Natural killer cell (primary cell): ENCODE measurements around the gene POLR2C. TPM values are rescaled to one million over a fixed set of nuclear protein-coding genes. Genes with fewer than 3 reads are reported as not detected.
"Not testable (repeated sequence)": the region's sequence is repeated elsewhere in the genome, so short reads cannot be mapped to it uniquely, and the experiment has no call there.

Experiments used
- ATAC-seq, 3 donors: fragments of 150-1000 bp in 2 of 3; fragments of 200-7000 bp in 1 of 3; cut with Tn5 transposase; 1 replicate in 1 of 3; 2 replicates in 2 of 3; pipeline ENCODE4 v1.10.0; 2021; ENCODE audit warnings: mild to moderate bottlenecking in 2 of 3, moderate library complexity in 2 of 3
- DNase-seq, 2 donors: peaks; one replicate each; pipeline versions ENCODE4 v3.0.0 to v3.0.0-alpha.2; 2013 to 2021; ENCODE audit warnings: mixed read lengths in 1 of 2
- H3K27ac ChIP-seq: one replicate; pipeline ENCODE4 v1.5.1; 2013; ENCODE audit warnings: mild to moderate bottlenecking, low read length
- H3K27me3 ChIP-seq: one replicate; pipeline ENCODE4 v1.6.1; 2013; ENCODE audit warnings: low read length; ENCODE audit not compliant: control insufficient read depth, insufficient read depth
- H3K36me3 ChIP-seq: one replicate; pipeline ENCODE4 v1.6.1; 2013; ENCODE audit warnings: low read length; ENCODE audit not compliant: control insufficient read depth, insufficient read depth
- H3K4me1 ChIP-seq: one replicate; pipeline ENCODE4 v1.6.1; 2013; ENCODE audit warnings: low read length; ENCODE audit not compliant: control insufficient read depth, insufficient read depth
- H3K4me3 ChIP-seq: one replicate; pipeline ENCODE4 v1.5.1; 2013; ENCODE audit warnings: low read length
- H3K9me3 ChIP-seq: one replicate; pipeline ENCODE4 v1.6.1; 2013; ENCODE audit warnings: low read length; ENCODE audit not compliant: control insufficient read depth, insufficient read depth
- H3K27ac Mint-ChIP-seq, 2 donors: one replicate each; pipeline ENCODE4 v1.8.0; 2022; ENCODE audit warnings: mild to moderate bottlenecking in 2 of 2, mixed read lengths in 2 of 2, moderate library complexity in 1 of 2
- H3K27me3 Mint-ChIP-seq, 2 donors: one replicate each; pipeline ENCODE4 v1.8.0; 2022; ENCODE audit warnings: low read depth in 2 of 2, mixed read lengths in 2 of 2
- H3K36me3 Mint-ChIP-seq: one replicate; pipeline ENCODE4 v1.8.0; 2022; ENCODE audit warnings: mixed read lengths
- H3K4me1 Mint-ChIP-seq, 2 donors: one replicate each; pipeline ENCODE4 v1.8.0; 2022; ENCODE audit warnings: mixed read lengths in 2 of 2
- H3K4me3 Mint-ChIP-seq: one replicate; pipeline ENCODE4 v1.8.0; 2022; ENCODE audit warnings: mild to moderate bottlenecking, moderate library complexity, mixed read lengths
- H3K9me3 Mint-ChIP-seq, 2 donors: one replicate each; pipeline ENCODE4 v1.8.0; 2022; ENCODE audit warnings: mixed read lengths in 2 of 2
- CTCF ChIP-seq: fragments of 200-600 bp; IDR thresholded peaks from one replicate; pipeline ENCODE4 v1.8.0; 2022; ENCODE audit warnings: antibody characterized with exemption
- WGBS: methylation state at CpG from one replicate; pipeline ENCODE4 v1.1.7; 2013; ENCODE audit warnings: missing lambda C conversion rate; ENCODE audit not compliant: insufficient coverage; 5-methylcytosine and 5-hydroxymethylcytosine counted together
- intact Hi-C: fragments of 100-400 bp; cut with micrococcal nuclease; formaldehyde crosslinking; loops from one replicate; pipeline ENCODE4 v1.14.2; 2022
- total RNA-seq, 4 donors: library from RNA; stranded (reverse); fragments of 120-200 nt in 1 of 4; gene quantifications; one replicate each; pipeline versions ENCODE4 v1.2.3 to v1.2.4, GENCODE V29; 2013 to 2022

Gene POLR2C
- total RNA-seq, 3 donors from 2014 or later (not counting 1 experiment from before 2014, with no cell fraction given): 55.4 to 71.2 (median 66.7) TPM

GRCh38 chr16:57434003-57434402 is 28.5 kb upstream of the POLR2C start:
- Mint-ChIP-seq H3K4me1 (no peaks in the 10 kb centered on the region), H3K27ac (no peak overlapping the region), H3K27me3 (no peaks in the 10 kb centered on the region), H3K9me3 (no peaks in the 10 kb centered on the region), H3K4me3 (no peak overlapping the region), H3K36me3 (peaks cover 20% of the 10 kb centered on the region)
- DNase-seq (peak in 1 of 2 donors; percentile 55), ATAC-seq (no peak)
- H3K27ac ChIP-seq: no peak overlapping the region
- TF ChIP-seq CTCF: no peak
- H3K4me1 ChIP-seq: no peaks in the 10 kb centered on the region
- peaks cover under 1% of the 10 kb centered on the region for H3K9me3 ChIP-seq
- no peak overlapping the region for H3K4me3 ChIP-seq
- no peaks in the 10 kb centered on the region for H3K27me3 ChIP-seq
- WGBS: 84% methylated on average over 2 of the region's 2 CpGs
- peaks cover 77% of the 10 kb centered on the region for H3K36me3 ChIP-seq
- intact Hi-C loops: no loop called here

GRCh38 chr16:57435838-57436237 is 26.6 kb upstream of the POLR2C start:
- DNase-seq (no peak), ATAC-seq (no peak)
- Mint-ChIP-seq H3K27ac (no peak overlapping the region), H3K36me3 (peaks cover 31% of the 10 kb centered on the region), H3K4me1 (no peaks in the 10 kb centered on the region), H3K9me3 (peaks cover 0 to 6% of the 10 kb centered on the region in 2 donors), H3K4me3 (no peak overlapping the region), H3K27me3 (no peaks in the 10 kb centered on the region)
- intact Hi-C loops: no loop called here
- no peaks in the 10 kb centered on the region for H3K27me3 ChIP-seq
- peaks cover 17% of the 10 kb centered on the region for H3K9me3 ChIP-seq
- 100% methylated on average over 1 of the region's 1 CpG for WGBS
- no peak overlapping the region for H3K4me3 ChIP-seq
- no peaks in the 10 kb centered on the region for H3K4me1 ChIP-seq
- no peak for TF ChIP-seq CTCF
- no peak overlapping the region for H3K27ac ChIP-seq
- H3K36me3 ChIP-seq: peaks cover 69% of the 10 kb centered on the region

- peaks cover 29% of the 10 kb centered on the region for H3K36me3 ChIP-seq
- intact Hi-C loops: not testable (repeated sequence)
Observed at GRCh38 chr16:57439947-57440346, 22.5 kb upstream of the POLR2C start.

GRCh38 chr16:57440551-57440950 is 21.9 kb upstream of the POLR2C start:
- H3K4me3 ChIP-seq, H3K27me3 ChIP-seq, H3K4me1 ChIP-seq, H3K27me3 Mint-ChIP-seq, ATAC-seq, H3K27ac ChIP-seq, H3K9me3 Mint-ChIP-seq, DNase-seq, H3K4me3 Mint-ChIP-seq, H3K27ac Mint-ChIP-seq, H3K4me1 Mint-ChIP-seq, intact Hi-C loops: not testable (repeated sequence)
- H3K36me3 Mint-ChIP-seq: peaks cover 35% of the 10 kb centered on the region
- peaks cover 17% of the 10 kb centered on the region for H3K9me3 ChIP-seq
- H3K36me3 ChIP-seq: peaks cover 23% of the 10 kb centered on the region
- 95% methylated on average over 6 of the region's 8 CpGs for WGBS

More at GRCh38 chr16:57439947-57440346, 22.5 kb upstream of the POLR2C start:
- 99% methylated on average over 7 of the region's 8 CpGs for WGBS
- H3K4me3 ChIP-seq, DNase-seq, H3K27me3 ChIP-seq, H3K27me3 Mint-ChIP-seq, H3K4me3 Mint-ChIP-seq, ATAC-seq, H3K9me3 Mint-ChIP-seq, H3K4me1 ChIP-seq, H3K4me1 Mint-ChIP-seq, H3K27ac ChIP-seq, H3K27ac Mint-ChIP-seq: not testable (repeated sequence)
- peaks cover 35% of the 10 kb centered on the region for H3K36me3 Mint-ChIP-seq
- H3K9me3 ChIP-seq: peaks cover 17% of the 10 kb centered on the region
